ENCODE data around the gene AGAP2.

AGAP2 gene

DNA sequence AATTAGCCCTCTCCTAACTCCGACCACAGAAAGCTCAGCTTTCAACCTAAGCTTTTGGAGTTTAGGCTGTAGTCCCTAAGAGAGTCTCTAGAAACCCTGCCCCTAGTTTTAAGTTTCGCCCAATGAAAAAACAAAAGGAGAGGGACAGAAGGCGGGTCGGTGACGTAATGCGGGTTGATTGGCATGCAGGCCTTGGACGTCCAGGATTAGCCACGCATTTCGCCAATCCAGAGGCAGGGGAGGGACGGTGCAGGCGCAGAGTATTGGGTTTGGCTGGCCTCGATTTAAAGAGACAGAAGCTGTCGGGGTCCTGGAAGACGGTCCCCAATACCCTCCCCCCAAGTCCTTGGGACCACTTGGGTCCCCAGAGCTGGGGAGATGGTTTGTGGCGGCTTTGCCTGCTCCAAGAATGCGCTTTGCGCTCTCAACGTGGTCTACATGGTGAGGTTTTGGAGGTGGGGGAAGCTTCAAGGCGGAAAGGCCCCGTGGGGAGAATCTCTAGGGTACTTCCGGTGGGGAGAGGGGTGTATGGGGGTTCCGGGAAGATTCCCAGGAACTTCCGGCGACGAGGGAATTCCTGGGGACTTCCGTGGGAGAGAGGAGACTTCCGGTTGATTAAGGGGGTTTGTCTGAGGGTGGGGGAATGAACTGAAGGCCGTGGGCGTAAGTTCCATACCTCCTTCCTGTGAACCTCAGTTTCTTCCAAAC lies 6.4 kb upstream of the AGAP2 start, which contains the start of gene TSPAN31:
TSPAN31 (plus strand) TSS at position 263 of the 708 bp plus-strand sequence; CDS start at position 379, 116 bp downstream.
- TF ChIP-seq, protein P1, sequence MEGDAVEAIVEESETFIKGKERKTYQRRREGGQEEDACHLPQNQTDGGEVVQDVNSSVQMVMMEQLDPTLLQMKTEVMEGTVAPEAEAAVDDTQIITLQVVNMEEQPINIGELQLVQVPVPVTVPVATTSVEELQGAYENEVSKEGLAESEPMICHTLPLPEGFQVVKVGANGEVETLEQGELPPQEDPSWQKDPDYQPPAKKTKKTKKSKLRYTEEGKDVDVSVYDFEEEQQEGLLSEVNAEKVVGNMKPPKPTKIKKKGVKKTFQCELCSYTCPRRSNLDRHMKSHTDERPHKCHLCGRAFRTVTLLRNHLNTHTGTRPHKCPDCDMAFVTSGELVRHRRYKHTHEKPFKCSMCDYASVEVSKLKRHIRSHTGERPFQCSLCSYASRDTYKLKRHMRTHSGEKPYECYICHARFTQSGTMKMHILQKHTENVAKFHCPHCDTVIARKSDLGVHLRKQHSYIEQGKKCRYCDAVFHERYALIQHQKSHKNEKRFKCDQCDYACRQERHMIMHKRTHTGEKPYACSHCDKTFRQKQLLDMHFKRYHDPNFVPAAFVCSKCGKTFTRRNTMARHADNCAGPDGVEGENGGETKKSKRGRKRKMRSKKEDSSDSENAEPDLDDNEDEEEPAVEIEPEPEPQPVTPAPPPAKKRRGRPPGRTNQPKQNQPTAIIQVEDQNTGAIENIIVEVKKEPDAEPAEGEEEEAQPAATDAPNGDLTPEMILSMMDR (conservative IDR thresholded peaks at IDR 0.05; ENCODE audit: low read depth, low read length), result no peak
- H3K4me3 ChIP-seq (ENCODE audit: low read length), result peak within 1 kb of the TSS; percentile 91
- peak; percentile 94 for DNase-seq (ENCODE audit: low read depth)

DNA sequence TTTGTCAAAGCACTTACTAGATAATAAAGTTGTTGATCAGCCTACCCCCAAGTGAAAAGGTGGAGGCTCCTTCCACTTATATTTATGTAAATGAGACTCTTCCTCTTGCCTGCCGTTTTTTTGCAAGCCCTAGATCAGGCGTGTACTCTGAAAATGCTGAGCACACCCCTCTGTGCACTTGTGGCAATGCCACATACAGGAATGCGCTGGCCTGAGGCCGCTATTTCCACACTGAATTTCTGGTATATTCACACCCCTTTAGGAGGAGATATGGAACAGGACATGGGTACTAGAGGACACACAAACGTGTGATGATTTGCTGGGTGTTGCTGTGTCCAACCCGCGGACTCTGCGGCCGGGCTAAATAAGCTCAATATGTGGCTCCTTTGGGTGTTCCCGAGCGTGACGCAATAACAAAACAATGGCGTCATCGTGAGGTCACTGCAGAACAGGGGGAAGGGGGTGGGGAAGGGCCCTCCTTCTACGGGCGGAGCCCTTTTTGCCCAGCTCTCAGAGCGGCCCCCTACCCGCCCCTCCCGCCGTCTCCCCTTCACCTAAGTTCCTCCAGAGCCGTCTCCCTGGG lies 5.7 kb upstream of the AGAP2 start:
- H3K4me3 ChIP-seq (ENCODE audit: low read length), result peak overlapping the region; percentile 91
- DNase-seq (ENCODE audit: low read depth), result no peak
- TF ChIP-seq, protein P1 (conservative IDR thresholded peaks at IDR 0.05; ENCODE audit: low read depth, low read length), result no peak

- no peak overlapping the region for H3K4me3 ChIP-seq (ENCODE audit: low read length)
Observed at GRCh38 chr12:57743769-57744168, 5.2 kb upstream of the AGAP2 start.

DNA sequence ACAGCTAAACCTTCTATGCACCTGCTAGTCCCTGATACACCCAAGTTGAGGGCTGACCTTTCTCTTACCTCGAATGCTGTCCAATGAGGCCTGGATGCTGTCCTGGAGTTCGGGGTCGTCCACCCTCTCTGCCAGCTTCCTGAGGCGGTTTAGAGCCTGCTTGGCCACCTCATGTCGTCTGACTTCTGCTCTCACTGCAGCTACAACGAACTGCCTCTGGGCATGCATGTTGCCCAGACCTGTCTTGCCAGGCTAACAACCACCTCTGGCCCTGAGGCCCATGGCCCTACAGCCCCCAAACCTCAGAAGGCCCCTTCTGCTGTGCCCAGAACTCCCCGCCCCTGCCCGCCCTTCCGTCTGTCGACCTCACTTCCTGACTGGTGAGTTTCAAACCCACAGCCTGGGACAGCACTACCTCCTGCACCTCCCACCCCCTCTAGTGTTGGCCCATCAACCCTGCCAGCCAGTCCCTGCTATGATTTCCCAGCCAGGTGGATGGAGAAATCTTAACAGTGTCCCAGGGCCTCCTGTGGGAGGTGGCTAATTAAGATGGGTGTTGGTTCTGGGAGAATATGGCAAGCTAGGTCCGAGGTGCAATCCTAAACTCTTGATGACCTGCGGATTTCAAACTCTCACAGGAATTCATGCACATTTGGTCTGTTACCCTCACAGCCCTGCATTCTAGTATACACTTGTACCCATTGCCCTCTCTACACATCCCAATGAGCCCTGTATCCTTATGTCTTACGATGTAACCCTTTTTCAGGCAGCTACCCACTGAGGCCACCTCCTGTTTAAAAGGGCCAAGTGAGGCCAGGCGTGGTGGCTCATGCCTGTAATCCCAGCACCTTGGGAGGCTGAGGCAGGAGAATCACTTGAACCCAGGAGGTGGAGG lies 3.5 kb upstream of the AGAP2 start:
- TF ChIP-seq, protein P1 (conservative IDR thresholded peaks at IDR 0.05; ENCODE audit: low read depth, low read length), result no peak
- no peak overlapping the region for H3K4me3 ChIP-seq (ENCODE audit: low read length)
- no peak for DNase-seq (ENCODE audit: low read depth)

More at GRCh38 chr12:57743769-57744168, 5.2 kb upstream of the AGAP2 start:
- TF ChIP-seq, protein P1 (conservative IDR thresholded peaks at IDR 0.05; ENCODE audit: low read depth, low read length), result no peak
- no peak for DNase-seq (ENCODE audit: low read depth)

- no peak for DNase-seq (ENCODE audit: low read depth)
- TF ChIP-seq, protein P1 (conservative IDR thresholded peaks at IDR 0.05; ENCODE audit: low read depth, low read length), result no peak
- no peak overlapping the region for H3K4me3 ChIP-seq (ENCODE audit: low read length)
Observed at GRCh38 chr12:57741413-57741789, 2.9 kb upstream of the AGAP2 start.

DNA sequence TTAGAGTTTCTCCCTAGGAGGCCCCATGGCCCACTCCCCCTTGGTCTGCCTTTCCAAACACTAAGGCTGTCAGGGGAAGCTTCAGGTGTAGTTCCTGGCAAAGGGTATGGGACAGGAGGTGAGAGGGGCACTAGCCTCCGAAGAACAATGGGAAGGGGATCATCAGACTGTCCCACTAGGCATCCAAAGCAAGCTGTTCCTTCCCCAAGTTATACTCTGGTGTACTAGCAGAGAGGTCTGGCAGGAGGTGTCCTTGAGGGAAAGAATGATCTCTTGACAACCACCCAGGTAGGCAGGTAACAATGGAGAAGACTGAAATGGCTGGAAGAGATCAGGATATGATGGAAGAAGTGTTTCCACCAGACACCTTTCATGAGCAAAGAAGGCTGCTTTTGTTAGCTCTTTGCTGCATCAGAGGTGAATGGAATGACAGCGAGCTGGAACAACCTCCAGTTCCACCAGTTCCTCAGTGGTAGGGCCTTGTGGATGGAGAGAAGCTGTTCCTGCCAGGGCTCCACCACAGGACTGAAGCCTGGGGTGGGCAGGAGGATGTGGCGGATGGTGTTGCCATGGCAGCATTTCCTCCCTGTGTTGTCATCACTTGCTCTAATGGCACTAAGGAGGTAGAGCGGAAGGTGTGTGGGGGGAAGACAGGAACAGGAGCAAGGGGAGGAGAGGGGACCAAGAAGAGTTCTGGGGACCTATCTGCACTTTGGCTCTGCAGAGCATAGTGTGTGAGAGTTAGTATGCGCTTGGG lies 2.3 kb upstream of the AGAP2 start:
- DNase-seq (ENCODE audit: low read depth), result no peak
- H3K4me3 ChIP-seq (ENCODE audit: low read length), result no peak overlapping the region
- TF ChIP-seq, protein P1 (conservative IDR thresholded peaks at IDR 0.05; ENCODE audit: low read depth, low read length), result no peak
